Erythroblast (primary cell): ENCODE data around the gene FRAS1.

Experiments
- GATA1 ChIP-seq: IDR thresholded peaks from 2 replicates; pipeline ENCODE4 v1.6.1; 2011; ENCODE audit warnings: low read depth, mild to moderate bottlenecking, control low read depth, low read length, moderate library complexity
- POLR2A ChIP-seq: IDR thresholded peaks from 2 replicates; pipeline ENCODE4 v1.6.1; 2011; ENCODE audit warnings: mild to moderate bottlenecking, low read length

GRCh38 chr4:78483811-78484210 is 426.7 kb downstream of the FRAS1 start:
- no peak for TF ChIP-seq POLR2A
- no peak for TF ChIP-seq GATA1
